GM20431 (cell line): Measurements from ENCODE around the gene TAAR5.
"Not testable (repeated sequence)": the region's sequence is repeated elsewhere in the genome, so short reads cannot be mapped to it uniquely, and the experiment has no call there.

Experiments used
- in situ Hi-C: fragments of 300-500 bp; cut with MseI, MboI; formaldehyde crosslinking; loops from one replicate; pipeline ENCODE4 v1.15.0; 2020; ENCODE audit warnings: low sequenced_read_pairs; ENCODE audit not compliant: unreplicated experiment

Gene TAAR5

GRCh38 chr6:132589454-132589853 is at the start of gene TAAR5:
Gene TAAR5, minus strand, starts transcription at chr6:132589741. Its CDS starts 55 bp downstream, at chr6:132589686.
- in situ Hi-C loops = no loop called here

DNA sequence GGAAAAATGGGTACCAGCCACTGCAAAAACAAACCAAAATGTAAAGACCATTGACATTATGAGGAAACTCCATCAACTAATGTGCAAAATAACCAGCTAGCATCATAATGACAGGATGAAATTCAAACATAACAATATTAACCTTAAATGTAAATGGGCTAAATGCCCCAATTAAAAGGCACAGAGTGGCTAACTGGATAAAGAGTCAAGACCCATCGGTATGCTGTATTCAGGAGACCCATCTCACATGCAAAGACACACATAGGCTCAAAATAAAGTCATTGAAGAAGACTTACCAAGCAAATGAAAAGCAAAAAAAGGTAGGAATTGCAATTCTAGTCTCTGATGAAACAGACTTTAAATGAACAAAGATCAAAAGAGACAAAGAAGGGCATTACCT is 47.6 kb upstream of the TAAR5 start:
- in situ Hi-C loops = not testable (repeated sequence)

DNA sequence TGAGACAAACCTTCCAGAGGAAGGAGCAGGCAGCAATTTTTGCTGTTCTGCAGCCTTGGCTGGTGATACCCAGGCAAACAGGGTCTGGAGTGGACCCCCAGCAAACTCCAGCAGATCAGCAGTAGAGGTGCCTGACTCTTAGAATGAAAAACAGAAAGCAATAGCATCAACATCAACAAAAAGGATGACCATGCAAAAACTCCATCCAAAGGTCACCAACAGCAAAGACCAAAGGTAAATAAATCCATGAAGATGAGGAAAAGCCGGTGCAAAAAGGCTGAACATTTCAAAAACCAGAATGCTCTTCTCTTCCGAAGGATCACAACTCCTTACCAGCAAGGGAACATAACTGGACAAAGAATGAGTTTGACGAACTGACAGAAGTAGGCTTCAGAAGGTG is 46.4 kb upstream of the TAAR5 start:
- in situ Hi-C loops = not testable (repeated sequence)

- in situ Hi-C loops = not testable (repeated sequence)
Observed at GRCh38 chr6:132635288-132635687, 45.7 kb upstream of the TAAR5 start.

GRCh38 chr6:132634796-132635195 is 45.3 kb upstream of the TAAR5 start:
- in situ Hi-C loops = no loop called here

DNA sequence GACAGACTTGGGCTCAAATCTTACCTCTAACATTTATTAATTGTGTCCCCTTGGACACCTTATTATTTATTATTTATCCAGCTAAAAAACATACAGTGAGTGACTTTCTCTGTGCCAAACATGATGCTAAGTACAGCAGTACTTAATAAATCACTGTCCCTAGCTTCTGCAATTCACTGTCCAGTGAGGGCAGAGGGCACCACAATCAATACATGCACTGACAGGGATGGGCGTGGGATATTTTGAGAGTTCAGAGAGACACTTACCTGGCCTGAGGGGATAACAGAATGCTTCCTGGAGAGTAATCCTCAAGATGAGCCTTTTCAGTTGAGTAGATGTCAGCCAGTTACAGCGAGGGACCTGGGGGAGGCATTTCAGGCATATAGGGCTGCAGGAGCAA is 43.8 kb upstream of the TAAR5 start:
- in situ Hi-C loops = no loop called here

DNA sequence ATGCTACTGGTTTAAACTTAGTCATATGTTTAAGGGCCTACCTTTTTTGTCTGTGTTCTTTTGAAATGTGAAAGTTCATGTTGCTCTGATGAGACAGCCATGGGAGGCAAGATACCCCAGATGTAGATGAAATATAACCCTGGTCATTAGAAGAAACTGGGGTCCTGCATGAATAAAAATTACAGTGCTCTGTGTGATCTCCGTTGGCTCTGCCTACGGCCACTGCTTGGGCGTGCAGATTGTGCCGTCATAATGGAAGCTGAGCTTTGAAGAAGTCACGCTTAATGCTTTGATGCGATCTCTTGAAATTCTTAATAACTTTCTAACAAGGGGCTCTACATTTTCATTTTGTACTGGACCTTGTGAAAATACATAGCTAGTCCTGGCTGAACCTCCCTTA is 34.6 kb upstream of the TAAR5 start, which contains the start of gene TAAR2:
TAAR2 (minus strand) TSS at position 101 of the 400 bp plus-strand sequence; CDS start at position 101, 0 bp downstream.
- in situ Hi-C loops = no loop called here

GRCh38 chr6:132623106-132623845 is 33.7 kb upstream of the TAAR5 start:
- in situ Hi-C loops = no loop called here

GRCh38 chr6:132616677-132617076 is 27.1 kb upstream of the TAAR5 start:
- in situ Hi-C loops = no loop called here

DNA sequence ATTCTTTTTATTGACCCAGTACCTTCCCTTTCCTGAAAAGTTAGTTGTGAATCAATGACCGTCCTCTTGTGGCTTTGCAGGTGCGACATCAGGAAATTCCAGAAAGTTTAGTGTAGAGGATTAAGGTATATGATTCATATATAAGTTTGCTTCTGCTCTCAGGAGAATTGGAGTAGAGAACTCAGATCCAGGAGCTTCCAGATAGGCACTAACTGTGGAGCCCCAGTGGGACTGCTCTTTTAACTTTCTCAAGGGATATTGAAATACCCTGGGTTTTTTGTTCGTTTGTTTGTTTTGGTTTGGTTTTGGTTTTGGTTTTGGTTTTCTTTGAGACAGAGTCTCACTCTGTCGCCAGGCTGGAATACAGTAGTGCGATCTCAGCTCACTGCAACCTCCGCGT is 25.0 kb upstream of the TAAR5 start:
- in situ Hi-C loops = no loop called here

DNA sequence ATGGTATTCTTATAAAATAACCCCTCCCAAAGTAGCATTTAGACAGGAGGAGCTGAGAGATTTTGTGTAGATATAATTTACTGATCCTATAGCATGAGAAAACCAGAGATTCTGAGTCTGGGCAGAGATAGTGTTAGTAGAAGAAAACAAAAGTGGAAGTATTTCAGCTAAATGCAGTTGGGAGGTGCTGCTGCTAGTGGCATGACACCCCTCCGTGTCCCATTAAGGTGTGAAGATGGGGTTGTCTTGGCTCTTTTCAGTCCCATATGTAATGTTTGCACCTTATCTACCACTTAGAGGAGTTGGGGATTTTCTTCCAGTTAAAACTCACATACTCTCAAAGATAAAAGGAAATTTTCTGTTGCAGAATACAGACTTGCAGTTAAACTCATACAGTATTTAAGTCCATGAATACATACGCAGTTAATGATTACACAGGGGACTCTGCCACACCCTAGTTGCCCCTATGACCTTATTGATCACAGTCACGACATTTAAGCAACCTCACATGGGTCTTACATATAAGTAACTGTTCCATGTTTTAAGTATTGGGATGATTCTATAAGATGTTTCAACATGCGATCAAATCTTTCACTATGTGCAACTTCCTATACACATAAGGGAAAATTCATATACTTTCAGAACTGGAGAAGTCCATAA is 23.0 kb upstream of the TAAR5 start:
- in situ Hi-C loops = no loop called here

GRCh38 chr6:132611616-132612015 is 22.1 kb upstream of the TAAR5 start:
- in situ Hi-C loops = no loop called here

- in situ Hi-C loops = no loop called here
Observed at GRCh38 chr6:132607544-132608233, 18.1 kb upstream of the TAAR5 start.

DNA sequence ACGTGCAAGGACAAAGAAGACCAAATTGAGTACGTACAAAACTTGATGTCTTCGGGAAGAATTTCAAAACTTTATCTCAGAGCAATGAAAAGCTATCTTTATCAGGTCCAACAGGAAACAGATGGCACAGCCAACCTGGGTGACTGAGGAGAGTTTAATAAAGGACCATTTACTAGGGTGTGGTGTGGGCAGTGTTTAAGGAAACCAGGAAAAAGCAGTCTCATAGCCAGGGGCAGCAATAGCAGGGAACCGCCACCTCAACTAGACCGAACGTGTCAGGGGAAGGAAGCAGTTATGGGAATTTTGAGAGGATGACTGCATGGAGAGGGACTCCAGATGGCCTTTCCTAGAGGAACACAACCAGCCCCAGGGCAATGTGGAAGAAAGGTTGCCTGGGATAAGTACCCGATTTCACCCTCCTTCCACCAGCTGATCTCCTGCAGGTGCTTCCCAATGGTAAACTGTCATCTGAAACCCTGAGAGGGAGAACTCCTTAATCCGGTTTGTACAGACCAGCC is 15.2 kb upstream of the TAAR5 start:
- in situ Hi-C loops = no loop called here

DNA sequence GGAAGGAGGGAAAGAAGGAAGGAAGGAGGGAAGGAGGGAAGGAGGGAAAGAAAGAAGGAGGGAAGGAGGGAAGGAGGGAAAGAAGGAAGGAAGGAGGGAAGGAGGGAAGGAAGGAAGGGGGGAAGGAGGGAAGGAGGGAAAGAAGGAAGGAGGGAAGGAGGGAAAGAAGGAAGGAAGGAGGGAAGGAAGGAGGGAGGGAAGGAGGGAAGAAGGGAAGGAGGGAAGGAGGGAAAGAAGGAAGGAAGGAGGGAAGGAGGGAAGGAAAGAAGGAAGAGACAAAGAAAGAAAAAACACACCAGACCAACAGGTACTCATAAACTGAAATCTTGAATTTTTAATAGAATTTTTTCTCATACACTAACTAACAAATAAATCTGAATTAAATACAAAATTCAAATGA is 11.4 kb upstream of the TAAR5 start:
- in situ Hi-C loops = not testable (repeated sequence)

GRCh38 chr6:132598473-132598872 is 8.9 kb upstream of the TAAR5 start:
- in situ Hi-C loops = no loop called here

DNA sequence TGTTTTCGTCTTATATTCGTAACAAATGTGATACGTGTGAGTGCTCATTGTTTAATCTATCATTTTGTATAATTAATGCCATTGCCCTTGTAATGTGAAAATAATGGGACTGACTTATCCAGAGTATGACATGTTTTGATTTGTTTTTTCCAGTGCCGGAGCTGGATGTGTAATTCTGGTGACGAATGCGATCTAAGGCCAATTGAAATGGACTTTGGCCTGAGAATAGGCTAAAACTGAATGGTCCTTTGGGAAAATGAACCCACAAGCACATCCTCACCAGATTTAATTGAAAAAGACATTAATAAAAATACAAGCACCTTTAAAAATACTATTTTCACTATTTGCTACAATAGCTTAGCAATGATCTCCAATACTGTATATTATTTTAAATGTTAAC is 6.7 kb upstream of the TAAR5 start:
- in situ Hi-C loops = no loop called here

- in situ Hi-C loops = no loop called here
Observed at GRCh38 chr6:132592855-132593254, 3.3 kb upstream of the TAAR5 start.

DNA sequence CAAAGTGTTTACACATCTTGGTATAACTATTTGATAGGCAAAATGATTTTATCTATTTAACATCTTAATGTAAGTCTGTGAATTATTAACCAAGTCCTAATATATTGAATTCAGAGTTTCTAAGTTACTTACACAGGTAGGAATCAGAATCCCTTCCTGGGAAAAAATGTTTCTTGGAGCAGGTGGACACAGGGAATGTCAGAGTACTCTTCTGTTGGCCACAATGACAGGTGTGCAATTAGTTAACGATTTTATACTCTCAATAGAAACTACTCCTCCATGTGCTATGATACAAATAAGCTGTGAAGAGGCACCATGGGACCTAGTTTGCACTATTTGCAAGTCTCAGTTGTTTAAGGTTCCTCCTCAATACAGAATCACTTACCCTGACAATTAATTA is 821 bp upstream of the TAAR5 start:
- in situ Hi-C loops = no loop called here

DNA sequence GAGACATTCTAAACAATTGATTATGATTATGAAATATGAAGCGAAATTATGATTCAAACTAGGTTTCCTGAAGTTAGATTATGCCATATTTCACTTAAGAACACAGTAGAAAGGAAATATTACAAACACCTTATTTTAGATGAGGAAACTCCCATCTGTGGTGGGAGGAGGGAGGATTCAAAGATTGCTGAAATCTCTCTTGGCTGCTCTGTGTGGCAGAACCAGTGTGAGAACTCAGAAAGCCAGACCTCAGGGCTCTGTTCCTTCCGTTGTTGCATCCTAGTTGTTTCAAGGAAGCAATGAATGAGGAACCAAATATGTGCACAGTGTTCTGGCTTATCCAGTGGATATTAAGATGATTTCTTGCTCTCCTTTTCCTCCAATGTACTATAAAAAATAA is 2.1 kb downstream of the TAAR5 start:
- in situ Hi-C loops = no loop called here

- in situ Hi-C loops = no loop called here
Observed at GRCh38 chr6:132584698-132585097, 4.8 kb downstream of the TAAR5 start.
